COLO668 (cell line): ENCODE data around the gene VASN.
"Not testable (repeated sequence)": the region's sequence is repeated elsewhere in the genome, so short reads cannot be mapped to it uniquely, and the experiment has no call there.

Experiments used
- DNase-seq: peaks from one replicate; lab custom pipeline; 2025; ENCODE audit not compliant: unreplicated experiment; lab: John Stamatoyannopoulos, UW

VASN gene

GRCh38 chr16:4371357-4372000 is at the start of gene VASN:
Gene VASN, plus strand, starts transcription at chr16:4371848. Its CDS starts 9,030 bp downstream, at chr16:4380878.
- DNase-seq, result peak; percentile 74

GRCh38 chr16:4322121-4323052 is 49.3 kb upstream of the VASN start:
- no peak for DNase-seq

- peak; percentile 14 for DNase-seq
Measured at GRCh38 chr16:4323071-4323844, 48.4 kb upstream of the VASN start.

GRCh38 chr16:4323845-4324488 is 47.7 kb upstream of the VASN start:
- peak; percentile 10 for DNase-seq

GRCh38 chr16:4324492-4325252 is 47.0 kb upstream of the VASN start:
- DNase-seq, result no peak

GRCh38 chr16:4325253-4325758 is 46.3 kb upstream of the VASN start:
- no peak for DNase-seq

- peak; percentile 33 for DNase-seq
Measured at GRCh38 chr16:4327386-4328045, 44.1 kb upstream of the VASN start.

GRCh38 chr16:4328046-4328781 is 43.4 kb upstream of the VASN start:
- peak; percentile 80 for DNase-seq

GRCh38 chr16:4328782-4329775 is 42.6 kb upstream of the VASN start:
- peak; percentile 48 for DNase-seq

GRCh38 chr16:4330277-4330874 is 41.3 kb upstream of the VASN start:
- peak; percentile 75 for DNase-seq

- no peak for DNase-seq
Measured at GRCh38 chr16:4332083-4332482, 39.6 kb upstream of the VASN start.

GRCh38 chr16:4332623-4333307 is 38.9 kb upstream of the VASN start:
- no peak for DNase-seq

GRCh38 chr16:4333308-4333638 is 38.4 kb upstream of the VASN start:
- DNase-seq, result no peak

GRCh38 chr16:4333714-4334113 is 37.9 kb upstream of the VASN start:
- not testable (repeated sequence) for DNase-seq

- DNase-seq, result no peak
Measured at GRCh38 chr16:4334724-4335495, 36.7 kb upstream of the VASN start.
